Spleen (tissue), 3 donors: ENCODE results near the gene STUM.

Source experiments
- POLR2A ChIP-seq, 3 donors: fragments of 450-650 bp; IDR thresholded peaks; one replicate each; pipeline ENCODE4 v1.5.1; 2017; ENCODE audit warnings: antibody characterized with exemption in 3 of 3, mild to moderate bottlenecking in 1 of 3
- POLR2AphosphoS5 ChIP-seq, 3 donors: sonication (generic); formaldehyde crosslinking; IDR thresholded peaks; one replicate each; pipeline ENCODE4 v1.5.1; 2017; ENCODE audit warnings: antibody characterized with exemption in 3 of 3

GRCh38 chr1:226510453-226510852 lies 38.1 kb upstream of the STUM start:
- TF ChIP-seq POLR2AphosphoS5 (IDR thresholded peaks at IDR 0.05) (no peak), POLR2A (IDR thresholded peaks at IDR 0.05) (no peak)
